T-helper 1 cell treated with Interleukin-12 subunit alpha and Interleukin-12 subunit beta and Interleukin-4 antibody, amounts not matched to agents 30 μg/mL and 1 μg/mL, for 36 hours (primary cell): ENCODE measurements around the gene RELL2.
"Not testable (repeated sequence)": the region's sequence is repeated elsewhere in the genome, so short reads cannot be mapped to it uniquely, and the experiment has no call there.

Experiments used
- H3K27ac Mint-ChIP-seq: one replicate; pipeline ENCODE4 v1.8.0; 2021; ENCODE audit warnings: mild to moderate bottlenecking, mixed read lengths
- H3K27me3 Mint-ChIP-seq: one replicate; pipeline ENCODE4 v1.8.0; 2021; ENCODE audit warnings: low read depth, mixed read lengths
- H3K36me3 Mint-ChIP-seq: one replicate; pipeline ENCODE4 v1.8.0; 2021; ENCODE audit warnings: low read depth, mixed read lengths
- H3K4me1 Mint-ChIP-seq: one replicate; pipeline ENCODE4 v1.8.0; 2021; ENCODE audit warnings: low read depth, mixed read lengths
- H3K4me3 Mint-ChIP-seq: one replicate; pipeline ENCODE4 v1.8.0; 2021; ENCODE audit warnings: mild to moderate bottlenecking, moderate library complexity, mixed read lengths
- H3K9me3 Mint-ChIP-seq: one replicate; pipeline ENCODE4 v1.8.0; 2021; ENCODE audit warnings: mixed read lengths

Gene RELL2

GRCh38 chr5:141636413-141637122 lies at the start of gene RELL2, which contains the start of gene HDAC3:
Gene RELL2 (plus strand): TSS chr5:141636997. CDS start chr5:141638226, 1,229 bp downstream.
Gene HDAC3 (minus strand): TSS chr5:141636849. CDS start chr5:141636790, 59 bp downstream.
- H3K4me1 Mint-ChIP-seq, result peaks cover 39% of the 10 kb centered on the region
- peaks cover 16% of the 10 kb centered on the region for H3K36me3 Mint-ChIP-seq
- H3K27me3 Mint-ChIP-seq, result no peaks in the 10 kb centered on the region
- peak within 1 kb of the TSS; percentile 90 for H3K4me3 Mint-ChIP-seq
- no peaks in the 10 kb centered on the region for H3K9me3 Mint-ChIP-seq
- peak within 1 kb of the TSS; percentile 89 for H3K27ac Mint-ChIP-seq

- H3K27me3 Mint-ChIP-seq, result no peaks in the 10 kb centered on the region
- no peak overlapping the region for H3K27ac Mint-ChIP-seq
- H3K4me3 Mint-ChIP-seq, result no peak overlapping the region
- H3K9me3 Mint-ChIP-seq, result no peaks in the 10 kb centered on the region
- H3K36me3 Mint-ChIP-seq, result peaks cover 26% of the 10 kb centered on the region
- H3K4me1 Mint-ChIP-seq, result peaks cover 24% of the 10 kb centered on the region
Measured at GRCh38 chr5:141590127-141590526, 46.7 kb upstream of the RELL2 start.

- Mint-ChIP-seq H3K4me1 (peaks cover 59% of the 10 kb centered on the region), H3K27me3 (no peaks in the 10 kb centered on the region), H3K27ac (peak overlapping the region; percentile 37), H3K4me3 (peak overlapping the region; percentile 19), H3K36me3 (peaks cover 8% of the 10 kb centered on the region), H3K9me3 (no peaks in the 10 kb centered on the region)
Measured at GRCh38 chr5:141596867-141597266, 39.9 kb upstream of the RELL2 start.

GRCh38 chr5:141597394-141597793 lies 39.4 kb upstream of the RELL2 start:
- Mint-ChIP-seq H3K4me3 (no peak overlapping the region), H3K9me3 (no peaks in the 10 kb centered on the region), H3K27ac (no peak overlapping the region), H3K36me3 (peaks cover 9% of the 10 kb centered on the region), H3K4me1 (peaks cover 56% of the 10 kb centered on the region), H3K27me3 (no peaks in the 10 kb centered on the region)

- no peaks in the 10 kb centered on the region for H3K27me3 Mint-ChIP-seq
- peaks cover 13% of the 10 kb centered on the region for H3K36me3 Mint-ChIP-seq
- H3K9me3 Mint-ChIP-seq, result no peaks in the 10 kb centered on the region
- peaks cover 56% of the 10 kb centered on the region for H3K4me1 Mint-ChIP-seq
- no peak overlapping the region for H3K4me3 Mint-ChIP-seq
- no peak overlapping the region for H3K27ac Mint-ChIP-seq
Measured at GRCh38 chr5:141597814-141598213, 39.0 kb upstream of the RELL2 start.

GRCh38 chr5:141598391-141599345 lies 38.1 kb upstream of the RELL2 start:
- Mint-ChIP-seq H3K4me1 (peaks cover 55% of the 10 kb centered on the region), H3K4me3 (no peak overlapping the region), H3K27me3 (no peaks in the 10 kb centered on the region), H3K9me3 (no peaks in the 10 kb centered on the region), H3K36me3 (peaks cover 13% of the 10 kb centered on the region), H3K27ac (peak overlapping the region; percentile 59)

GRCh38 chr5:141602606-141603005 lies 34.2 kb upstream of the RELL2 start:
- Mint-ChIP-seq H3K4me1 (peaks cover 74% of the 10 kb centered on the region), H3K9me3 (no peaks in the 10 kb centered on the region), H3K27ac (peak overlapping the region; percentile 65), H3K27me3 (no peaks in the 10 kb centered on the region), H3K36me3 (peaks cover 16% of the 10 kb centered on the region), H3K4me3 (peak overlapping the region; percentile 27)

- Mint-ChIP-seq H3K4me3 (peak overlapping the region; percentile 78), H3K9me3 (no peaks in the 10 kb centered on the region), H3K4me1 (peaks cover 75% of the 10 kb centered on the region), H3K36me3 (peaks cover 25% of the 10 kb centered on the region), H3K27ac (peak overlapping the region; percentile 90), H3K27me3 (no peaks in the 10 kb centered on the region)
Measured at GRCh38 chr5:141603923-141604717, 32.7 kb upstream of the RELL2 start.

- H3K9me3 Mint-ChIP-seq, result no peaks in the 10 kb centered on the region
- peaks cover 30% of the 10 kb centered on the region for H3K36me3 Mint-ChIP-seq
- H3K27me3 Mint-ChIP-seq, result no peaks in the 10 kb centered on the region
- peak overlapping the region; percentile 93 for H3K27ac Mint-ChIP-seq
- peak overlapping the region; percentile 76 for H3K4me3 Mint-ChIP-seq
- peaks cover 68% of the 10 kb centered on the region for H3K4me1 Mint-ChIP-seq
Measured at GRCh38 chr5:141605523-141606277, 31.1 kb upstream of the RELL2 start.

- peak overlapping the region; percentile 93 for H3K27ac Mint-ChIP-seq
- H3K36me3 Mint-ChIP-seq, result peaks cover 34% of the 10 kb centered on the region
- no peaks in the 10 kb centered on the region for H3K9me3 Mint-ChIP-seq
- H3K4me1 Mint-ChIP-seq, result peaks cover 68% of the 10 kb centered on the region
- H3K27me3 Mint-ChIP-seq, result no peaks in the 10 kb centered on the region
- peak overlapping the region; percentile 10 for H3K4me3 Mint-ChIP-seq
Measured at GRCh38 chr5:141608046-141608445, 28.8 kb upstream of the RELL2 start.

GRCh38 chr5:141608557-141608956 lies 28.2 kb upstream of the RELL2 start:
- Mint-ChIP-seq H3K36me3 (peaks cover 38% of the 10 kb centered on the region), H3K9me3 (no peaks in the 10 kb centered on the region), H3K4me1 (peaks cover 70% of the 10 kb centered on the region), H3K27ac (peak overlapping the region; percentile 82), H3K4me3 (peak overlapping the region; percentile 59), H3K27me3 (no peaks in the 10 kb centered on the region)

- Mint-ChIP-seq H3K27me3 (no peaks in the 10 kb centered on the region), H3K27ac (no peak overlapping the region), H3K36me3 (peaks cover 38% of the 10 kb centered on the region), H3K4me3 (no peak overlapping the region), H3K9me3 (no peaks in the 10 kb centered on the region), H3K4me1 (peaks cover 66% of the 10 kb centered on the region)
Measured at GRCh38 chr5:141609044-141609443, 27.8 kb upstream of the RELL2 start.

- Mint-ChIP-seq H3K4me1 (peaks cover 65% of the 10 kb centered on the region), H3K36me3 (peaks cover 33% of the 10 kb centered on the region), H3K27ac (peak overlapping the region; percentile 67)
- not testable (repeated sequence) for H3K4me3 Mint-ChIP-seq, H3K9me3 Mint-ChIP-seq, H3K27me3 Mint-ChIP-seq
Measured at GRCh38 chr5:141609921-141610320, 26.9 kb upstream of the RELL2 start.
